K562 (cell line): Measurements from ENCODE around the gene CNTF. TPM values are rescaled to one million over a fixed set of nuclear protein-coding genes. Genes with fewer than 3 reads are reported as not detected.

Experiments
- ATAC-seq: fragments of 200-7000 bp; cut with Tn5 transposase; 3 replicates; pipeline ENCODE4 v1.9.1; 2020; ENCODE audit warnings: moderate library complexity
- BruUV-seq: library from RNA; stranded (reverse); fragments of 400-500 nt; replicated peaks from 2 replicates; lab custom pipeline; 2021; lab: Mats Ljungman, UMichigan
- CTCF ChIA-PET: fragments of 300-600 bp; formaldehyde crosslinking; extraction: SDS; loops from one replicate; lab custom pipeline; 2021; ENCODE audit warnings: low intra/inter-chr PET ratio; lab: Yijun Ruan, JAX
- POLR2A ChIA-PET: fragments of 300-600, 350-650 bp; sonication (Branson Sonifier 250); formaldehyde crosslinking; extraction: SDS; loops from one replicate; lab custom pipeline; 2021; ENCODE audit warnings: antibody characterized with exemption, inconsistent platforms; lab: Yijun Ruan, JAX
- DNase-seq, 4 experiments: peaks; one replicate each; pipeline versions ENCODE4 v3.0.0 to v3.0.0-alpha.2; 2011 to 2018; ENCODE audit warnings: low spot score in 3 of 4, mixed read lengths in 3 of 4; ENCODE audit errors: extremely low read depth in 1 of 4
- FAIRE-seq: peaks from 2 replicates; lab custom pipeline; 2011; peaks lifted over from hg19 to GRCh38; lab: Jason Lieb, UNC
- H2AFZ ChIP-seq: 2 replicates; pipeline ENCODE4 v1.6.0; 2011; ENCODE audit warnings: low read depth, low read length, control low read depth, inconsistent platforms
- H3K27ac ChIP-seq: fragments of 200-600 bp; 3 replicates; pipeline ENCODE4 v1.8.0; 2011; ENCODE audit warnings: low read depth, mild to moderate bottlenecking, control low read depth, inconsistent platforms, low read length, moderate library complexity, mixed read lengths; ENCODE audit errors: extremely low read depth
- H3K27me3 ChIP-seq, 2 experiments: fragments of 300-600 bp in 1 of 2; 2 replicates in 1 of 2; 3 replicates in 1 of 2; pipeline versions ENCODE4 v1.6.0 to v1.8.0; 2011; ENCODE audit warnings: inconsistent platforms in 2 of 2, low read length in 2 of 2, mild to moderate bottlenecking in 1 of 2, mixed read lengths in 1 of 2, moderate library complexity in 1 of 2; ENCODE audit not compliant: control insufficient read depth in 2 of 2, insufficient read depth in 2 of 2
- H3K36me3 ChIP-seq: fragments of 300-600 bp; 3 replicates; pipeline ENCODE4 v1.8.0; 2011; ENCODE audit warnings: mild to moderate bottlenecking, low read length, inconsistent platforms; ENCODE audit not compliant: control insufficient read depth, insufficient read depth
- H3K4me1 ChIP-seq, 2 experiments: fragments of 200-600 bp in 1 of 2; replicated peaks in 1 of 2; 2 replicates in 1 of 2; 3 replicates in 1 of 2; pipeline versions ENCODE4 v1.5.1 to v1.8.0; 2011; ENCODE audit warnings: inconsistent platforms in 2 of 2, low read length in 2 of 2, mild to moderate bottlenecking in 1 of 2, mixed read lengths in 1 of 2, moderate library complexity in 1 of 2; ENCODE audit not compliant: control insufficient read depth in 2 of 2, insufficient read depth in 2 of 2
- H3K4me2 ChIP-seq: 2 replicates; pipeline ENCODE4 v1.6.1; 2011; ENCODE audit warnings: low read length, control low read depth, inconsistent platforms, mixed read lengths; ENCODE audit not compliant: insufficient read depth
- H3K4me3 ChIP-seq: fragments of 200-600 bp; sonication (generic), shearing (Covaris generic); 2 replicates; pipeline ENCODE4 v1.5.1; 2016; ENCODE audit warnings: control low read depth, inconsistent platforms
- H3K79me2 ChIP-seq: fragments of 200-600 bp; 3 replicates; pipeline ENCODE4 v1.8.0; 2011; ENCODE audit warnings: low read length, inconsistent platforms; ENCODE audit not compliant: control insufficient read depth, insufficient read depth
- H3K9ac ChIP-seq, 2 experiments: 2 replicates each; pipeline versions ENCODE4 v1.6.0 to v1.6.1; 2011; ENCODE audit warnings: low read depth in 2 of 2, low read length in 2 of 2, control low read depth in 1 of 2, inconsistent platforms in 1 of 2, mild to moderate bottlenecking in 1 of 2, mixed read lengths in 1 of 2; ENCODE audit not compliant: insufficient read depth in 1 of 2
- H3K9me1 ChIP-seq: one replicate; pipeline ENCODE4 v1.6.0; 2011; ENCODE audit warnings: inconsistent platforms, mild to moderate bottlenecking, low read length, moderate library complexity; ENCODE audit not compliant: control insufficient read depth, insufficient read depth
- H3K9me3 ChIP-seq: replicated peaks from 2 replicates; pipeline ENCODE4 v1.5.1; 2011; ENCODE audit warnings: low read depth, low read length, inconsistent platforms; ENCODE audit not compliant: control insufficient read depth, insufficient read depth
- H4K20me1 ChIP-seq: replicated peaks from 2 replicates; pipeline ENCODE4 v1.6.1; 2011; ENCODE audit warnings: low read length, inconsistent platforms, mixed read lengths; ENCODE audit not compliant: control insufficient read depth, insufficient read depth
- KDM4B ChIP-seq, 2 experiments: fragments of 450-650 bp in 1 of 2; sonication (generic) in 1 of 2; IDR thresholded peaks; 2 replicates each; pipeline ENCODE4 v1.6.1; 2016 to 2017; ENCODE audit warnings: borderline replicate concordance in 2 of 2, antibody characterized with exemption in 1 of 2, low read depth in 1 of 2, mild to moderate bottlenecking in 1 of 2
- MYC ChIP-seq, 2 experiments: fragments of 250-450 bp in 1 of 2; sonication (Bioruptor Pico) in 1 of 2; IDR thresholded peaks; 2 replicates each; pipeline versions ENCODE4 v1.5.1 to v1.6.1; 2012 to 2021; ENCODE audit warnings: low read depth in 2 of 2, borderline replicate concordance in 1 of 2, improper control_type of control experiment in 1 of 2, low read length in 1 of 2, mild to moderate bottlenecking in 1 of 2, moderate library complexity in 1 of 2
- POLR2H ChIP-seq: IDR thresholded peaks from 2 replicates; pipeline ENCODE4 v1.6.1; 2016; ENCODE audit warnings: missing genetic modification characterization, low read depth, mild to moderate bottlenecking, control low read depth, missing compliant biosample characterization, moderate library complexity
- RAD21 ChIP-seq, 2 experiments: fragments of 250-450 bp in 1 of 2; fragments of 450-650 bp in 1 of 2; sonication (Bioruptor Pico) in 1 of 2; formaldehyde crosslinking in 1 of 2; IDR thresholded peaks in 1 of 2; conservative IDR thresholded peaks in 1 of 2; 2 replicates each; pipeline versions ENCODE4 v1.4.0 to v1.8.0; 2020 to 2022; ENCODE audit warnings: mild to moderate bottlenecking in 2 of 2, moderate library complexity in 1 of 2
- ZFP36 ChIP-seq: fragments of 150-350 bp; IDR thresholded peaks from 2 replicates; pipeline ENCODE4 v1.6.1; 2018; ENCODE audit warnings: low read length, low read depth; ENCODE audit not compliant: partially characterized antibody
- WGBS: fragments of 100-300 bp; shearing (Covaris generic); methylation state at CpG from one replicate; pipeline ENCODE4 v1.1.6; 2016; ENCODE audit warnings: low coverage, mixed read lengths; ENCODE audit not compliant: insufficient coverage; ENCODE audit errors: missing lambda C conversion rate; 5-methylcytosine and 5-hydroxymethylcytosine counted together
- in situ Hi-C: fragments of 300-500 bp; cut with MboI; formaldehyde crosslinking; loops from 4 replicates; pipeline ENCODE4 v1.15.0; 2018; ENCODE audit warnings: inconsistent platforms, mixed read lengths
- intact Hi-C: fragments of 100-400 bp; cut with micrococcal nuclease; formaldehyde crosslinking; loops from 2 replicates; pipeline ENCODE4 v1.14.2; 2022
- polyA plus RNA-seq, 8 experiments: library from polyadenylated mRNA; depleted of rRNA in 4 of 8; stranded (reverse) in 5 of 8; unstranded in 3 of 8; fragments of >200 nt; fragmentation: Nextera tagmentation in 2 of 8; fragmentation: Illumina TruSeq in 1 of 8; extraction: Ambion mirVana in 2 of 8; extraction: Trizol in 1 of 8; gene quantifications; 2 replicates each; pipeline versions ENCODE4 v1.2.1 to v1.2.3, GENCODE V29; 2011 to 2014; ENCODE audit warnings: inconsistent platforms in 1 of 8, missing spikeins in 1 of 8
- total RNA-seq, 7 experiments: library from RNA; depleted of rRNA in 6 of 7; stranded (reverse); fragments of >200 nt in 6 of 7; fragmentation: Illumina TruSeq in 2 of 7; extraction: Trizol in 2 of 7; gene quantifications; 2 replicates each; pipeline versions ENCODE4 v1.2.1 to v1.2.3, GENCODE V29; 2011 to 2021; ENCODE audit warnings: low replicate concordance in 1 of 7
- TF ChIP-seq, protein P1 (sequence below): fragments of 200-400 bp; formaldehyde crosslinking; IDR thresholded peaks from 2 replicates; pipeline ENCODE4 v1.6.1; 2017; ENCODE audit warnings: mild to moderate bottlenecking, low read depth, low read length, moderate library complexity

The CNTF gene
- total and polyA plus RNA-seq, 9 of the 15 experiments (the other 6 are each of a cell fraction or from before 2014, with no cell fraction given) = 0.17 to 5.0 (median 2.3) TPM

DNA sequence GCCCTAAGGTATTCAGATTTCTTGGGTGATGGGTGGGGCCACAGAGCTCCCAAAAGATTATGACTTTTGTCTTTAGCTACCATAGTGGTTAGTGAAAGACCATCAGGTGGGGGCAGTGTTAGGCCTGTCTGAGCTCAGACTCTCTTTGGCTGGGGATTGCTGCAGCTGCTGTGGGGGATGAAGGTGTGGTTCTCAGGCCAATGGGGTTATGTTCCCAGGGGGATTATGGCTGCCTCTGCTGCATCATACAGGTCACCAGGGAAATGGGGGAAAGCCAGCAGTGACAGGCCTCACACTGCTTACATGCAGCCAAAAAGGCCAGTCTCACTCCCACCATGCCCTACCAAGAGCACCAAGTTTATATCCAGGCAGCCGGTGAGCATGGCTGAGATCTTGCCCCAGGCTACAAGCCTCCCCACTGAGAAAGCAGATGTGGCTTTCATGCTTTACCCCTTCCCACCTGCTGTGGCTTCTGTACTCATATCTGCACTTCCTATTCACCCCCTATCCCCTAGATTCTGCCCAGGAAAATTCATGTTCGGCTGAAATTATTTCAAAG, 24.8 kb downstream of the CNTF start:
- no TSS peak for BruUV-seq
- intact Hi-C loops = no loop called here

DNA sequence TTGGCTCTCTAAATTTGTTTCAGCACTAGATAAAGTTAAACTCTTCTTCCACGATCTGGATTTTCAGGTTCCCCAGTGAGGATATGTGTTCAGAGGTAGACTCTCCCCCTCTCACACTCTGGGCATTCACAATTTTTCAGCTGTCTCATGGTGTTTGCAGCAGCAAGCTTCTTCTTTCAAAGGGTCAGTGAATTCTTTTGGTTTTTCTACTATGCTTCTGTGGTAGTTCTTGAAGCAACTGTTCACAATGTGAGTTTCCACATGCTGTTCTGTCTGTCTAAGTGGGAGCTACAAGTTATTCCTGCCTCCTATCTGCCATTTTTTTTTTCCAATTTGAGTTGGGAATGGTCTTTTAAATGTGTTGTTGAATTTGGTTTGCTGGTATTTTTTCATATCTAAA, 25.4 kb downstream of the CNTF start:
- H3K4me2 ChIP-seq = no peak overlapping the region
- in situ Hi-C loops = loop anchor here (25.0 kb wide), 1 partner anchor 489 kb away; the partner anchor contains the start of gene FAM111A
- POLR2A ChIA-PET = interaction anchor here (0.6 kb wide), 1 partner anchor 9 kb away, joined by 3 read pairs; no protein-coding TSS in a partner anchor
- H3K9me3 ChIP-seq = peaks cover 3% of the 10 kb centered on the region; the same call in 1 of the 2 replicates
- DNase-seq (no peak), ATAC-seq (no peak), FAIRE-seq (no peak)
- H3K4me3 ChIP-seq = no peak overlapping the region
- no peak overlapping the region for H3K27ac ChIP-seq
- H4K20me1 ChIP-seq = no peaks in the 10 kb centered on the region
- 6% methylated on average over 1 of the region's 1 CpG for WGBS
- H3K9ac ChIP-seq = no peak overlapping the region
- H3K27me3 ChIP-seq = no peaks in the 10 kb centered on the region
- CTCF ChIA-PET = no interaction called here
- TF ChIP-seq, protein P1, sequence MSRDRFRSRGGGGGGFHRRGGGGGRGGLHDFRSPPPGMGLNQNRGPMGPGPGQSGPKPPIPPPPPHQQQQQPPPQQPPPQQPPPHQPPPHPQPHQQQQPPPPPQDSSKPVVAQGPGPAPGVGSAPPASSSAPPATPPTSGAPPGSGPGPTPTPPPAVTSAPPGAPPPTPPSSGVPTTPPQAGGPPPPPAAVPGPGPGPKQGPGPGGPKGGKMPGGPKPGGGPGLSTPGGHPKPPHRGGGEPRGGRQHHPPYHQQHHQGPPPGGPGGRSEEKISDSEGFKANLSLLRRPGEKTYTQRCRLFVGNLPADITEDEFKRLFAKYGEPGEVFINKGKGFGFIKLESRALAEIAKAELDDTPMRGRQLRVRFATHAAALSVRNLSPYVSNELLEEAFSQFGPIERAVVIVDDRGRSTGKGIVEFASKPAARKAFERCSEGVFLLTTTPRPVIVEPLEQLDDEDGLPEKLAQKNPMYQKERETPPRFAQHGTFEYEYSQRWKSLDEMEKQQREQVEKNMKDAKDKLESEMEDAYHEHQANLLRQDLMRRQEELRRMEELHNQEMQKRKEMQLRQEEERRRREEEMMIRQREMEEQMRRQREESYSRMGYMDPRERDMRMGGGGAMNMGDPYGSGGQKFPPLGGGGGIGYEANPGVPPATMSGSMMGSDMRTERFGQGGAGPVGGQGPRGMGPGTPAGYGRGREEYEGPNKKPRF = no peak
- TF ChIP-seq ZFP36 = no peak
- TF ChIP-seq MYC (IDR thresholded peaks at IDR 0.05; ENCODE audit: low read depth, low read length) = no peak
- TF ChIP-seq MYC (CRISPR knock-in tag; IDR thresholded peaks at IDR 0.05; ENCODE audit: borderline replicate concordance, low read depth) = no peak
- no peak for TF ChIP-seq KDM4B (IDR thresholded peaks at IDR 0.05; ENCODE audit: borderline replicate concordance in 2 of 2, low read depth in 1 of 2)
- no peaks in the 10 kb centered on the region for H3K36me3 ChIP-seq
- H3K9me1 ChIP-seq = no peaks in the 10 kb centered on the region
- intact Hi-C loops = no loop called here
- no TSS peak for BruUV-seq
- H3K4me1 ChIP-seq = peaks cover 0 to 3% of the 10 kb centered on the region in 2 experiments; a peak in 2 of 5 replicates
- H2AFZ ChIP-seq = no peak overlapping the region
- no peaks in the 10 kb centered on the region for H3K79me2 ChIP-seq

More for the DNA sequence above, 24.8 kb downstream of the CNTF start:
- DNase-seq (no peak), FAIRE-seq (no peak), ATAC-seq (peak; percentile 51; the same call in 1 of the 3 replicates)
- ChIA-PET CTCF (no interaction called here), POLR2A (no interaction called here)
- Histone ChIP-seq H3K4me3 (no peak overlapping the region), H3K9me3 (peaks cover 3% of the 10 kb centered on the region; the same call in 1 of the 2 replicates), H3K36me3 (no peaks in the 10 kb centered on the region), H3K27me3 (no peaks in the 10 kb centered on the region), H3K79me2 (no peaks in the 10 kb centered on the region), H4K20me1 (no peaks in the 10 kb centered on the region), H3K9me1 (no peaks in the 10 kb centered on the region), H2AFZ (no peak overlapping the region), H3K9ac (no peak overlapping the region), H3K4me1 (peaks cover 0 to 9% of the 10 kb centered on the region in 2 experiments; a peak in 3 of 5 replicates), H3K4me2 (no peak overlapping the region), H3K27ac (no peak overlapping the region)
- 8% methylated on average over 2 of the region's 2 CpGs for WGBS
- in situ Hi-C loops = loop anchor here (25.0 kb wide), 1 partner anchor 490 kb away; the partner anchor contains the start of gene FAM111A
- TF ChIP-seq RAD21 (CRISPR knock-in tag; conservative IDR thresholded peaks at IDR 0.05 in 1 of 2, IDR thresholded peaks at IDR 0.05 in 1 of 2) = peak in 1 of 2 experiments; percentile 38; a peak in 2 of 4 replicates
- no peak for TF ChIP-seq POLR2H (tag)
